Measurements from ENCODE around the gene PMM1.

PMM1 gene

GRCh38 chr22:41530890-41531714 lies 58.5 kb downstream of the PMM1 start:
- no peaks in the 10 kb centered on the region for H3K9me3 ChIP-seq (ENCODE audit: control insufficient read depth, low read length)
- peaks cover 27% of the 10 kb centered on the region for H3K36me3 ChIP-seq (ENCODE audit: control insufficient read depth, insufficient read depth, low read length)
- no peaks in the 10 kb centered on the region for H3K4me1 ChIP-seq (ENCODE audit: control insufficient read depth, insufficient read depth, low read length)
- H3K27me3 ChIP-seq (ENCODE audit: control insufficient read depth, insufficient read depth, low read length, poor library complexity, severe bottlenecking): no peaks in the 10 kb centered on the region
- WGBS, 2 experiments: 95 to 96% methylated on average over 18 of the region's 18 CpGs
- no peak overlapping the region for H3K27ac ChIP-seq (ENCODE audit: insufficient read depth, low read depth, low read length, poor library complexity, severe bottlenecking)
- no peak overlapping the region for H3K4me3 ChIP-seq (ENCODE audit: insufficient read depth, low read depth, low read length)

- no peak overlapping the region for H3K27ac ChIP-seq (ENCODE audit: insufficient read depth, low read depth, low read length, poor library complexity, severe bottlenecking)
- H3K4me1 ChIP-seq (ENCODE audit: control insufficient read depth, insufficient read depth, low read length): no peaks in the 10 kb centered on the region
- no peaks in the 10 kb centered on the region for H3K27me3 ChIP-seq (ENCODE audit: control insufficient read depth, insufficient read depth, low read length, poor library complexity, severe bottlenecking)
- no peaks in the 10 kb centered on the region for H3K9me3 ChIP-seq (ENCODE audit: control insufficient read depth, low read length)
- H3K4me3 ChIP-seq (ENCODE audit: insufficient read depth, low read depth, low read length): no peak overlapping the region
- 95 to 96% methylated on average over 13 of the region's 13 CpGs for WGBS, 2 experiments
- peaks cover 30% of the 10 kb centered on the region for H3K36me3 ChIP-seq (ENCODE audit: control insufficient read depth, insufficient read depth, low read length)
Observed at GRCh38 chr22:41528938-41529561, 60.6 kb downstream of the PMM1 start.

- Histone ChIP-seq H3K36me3 (ENCODE audit: control insufficient read depth, insufficient read depth, low read length) (peaks cover 31% of the 10 kb centered on the region), H3K27me3 (ENCODE audit: control insufficient read depth, insufficient read depth, low read length, poor library complexity, severe bottlenecking) (no peaks in the 10 kb centered on the region), H3K27ac (ENCODE audit: insufficient read depth, low read depth, low read length, poor library complexity, severe bottlenecking) (no peak overlapping the region), H3K9me3 (ENCODE audit: control insufficient read depth, low read length) (no peaks in the 10 kb centered on the region), H3K4me3 (ENCODE audit: insufficient read depth, low read depth, low read length) (no peak overlapping the region), H3K4me1 (ENCODE audit: control insufficient read depth, insufficient read depth, low read length) (no peaks in the 10 kb centered on the region)
- WGBS, 2 experiments: 94 to 97% methylated on average over 16 of the region's 16 CpGs
Observed at GRCh38 chr22:41528132-41528766, 61.4 kb downstream of the PMM1 start.

Measured in ectodermal cell (in vitro differentiated cells).